Gastrocnemius medialis (tissue), 4 donors: ENCODE results near the gene SIGLEC8. TPM values are rescaled to one million over a fixed set of nuclear protein-coding genes. Genes with fewer than 3 reads are reported as not detected.
"Not testable (repeated sequence)": the region's sequence is repeated elsewhere in the genome, so short reads cannot be mapped to it uniquely, and the experiment has no call there.

Experiments
- ATAC-seq, 2 donors: fragments of 150-250 bp; one replicate each; pipeline ENCODE4 v1.9.1; 2016
- DNase-seq, 2 donors: peaks; one replicate each; pipeline ENCODE4 v3.0.0-alpha.2; 2019
- H3K27ac ChIP-seq, 4 donors: fragments of 200-600 bp; sonication (generic); 1 replicate in 1 of 4; 2 replicates in 3 of 4; pipeline ENCODE4 v1.5.1; 2016 to 2018; ENCODE audit warnings: mild to moderate bottlenecking in 2 of 4, moderate library complexity in 1 of 4
- H3K27me3 ChIP-seq, 3 donors: fragments of 200-600 bp; sonication (generic) in 2 of 3; 1 replicate in 1 of 3; 2 replicates in 2 of 3; pipeline versions ENCODE4 v1.5.1 to v1.6.0; 2016 to 2019; ENCODE audit warnings: mild to moderate bottlenecking in 1 of 3, moderate library complexity in 1 of 3
- H3K36me3 ChIP-seq, 2 donors: fragments of 200-600 bp; sonication (generic) in 1 of 2; one replicate each; pipeline ENCODE4 v1.5.1; 2017 to 2018
- H3K4me1 ChIP-seq, 2 donors: fragments of 200-600 bp; sonication (generic) in 1 of 2; one replicate each; pipeline ENCODE4 v1.5.1; 2016 to 2017; ENCODE audit warnings: mild to moderate bottlenecking in 2 of 2
- H3K4me3 ChIP-seq, 4 donors: fragments of 200-600 bp; sonication (generic) in 3 of 4; 1 replicate in 1 of 4; 2 replicates in 3 of 4; pipeline ENCODE4 v1.5.1; 2016 to 2019; ENCODE audit warnings: mild to moderate bottlenecking in 2 of 4
- H3K9me3 ChIP-seq, 3 donors: fragments of 200-600 bp; sonication (generic) in 2 of 3; 1 replicate in 1 of 3; 2 replicates in 2 of 3; pipeline ENCODE4 v1.5.1; 2016 to 2019
- POLR2A ChIP-seq, 2 donors: fragments of 450-650 bp; IDR thresholded peaks; one replicate each; pipeline ENCODE4 v1.6.1; 2017; ENCODE audit warnings: antibody characterized with exemption in 2 of 2, mild to moderate bottlenecking in 2 of 2, moderate library complexity in 2 of 2
- in situ Hi-C, 4 donors: fragments of 200-750 bp; cut with MboI; loops; one replicate each; pipeline versions ENCODE4 v1.15.0 to v1.8.0; 2017; ENCODE audit warnings: low sequenced_read_pairs in 4 of 4
- intact Hi-C: fragments of 100-400 bp; cut with DNase I; formaldehyde crosslinking; loops from one replicate; pipeline ENCODE4 v1.15.1; 2023; ENCODE audit warnings: low total_unique reads
- total RNA-seq, 4 donors: library from RNA; depleted of rRNA; stranded (reverse); fragments of >200 nt; gene quantifications; one replicate each; pipeline versions ENCODE4 v1.1.0 to v1.2.3, GENCODE V29; 2016
- TF ChIP-seq, protein P1 (sequence below), 5 experiments: fragments of 450-650 bp in 3 of 5; fragments of 200-600 bp in 2 of 5; sonication (generic) in 2 of 5; IDR thresholded peaks in 4 of 5; conservative IDR thresholded peaks in 1 of 5; 1 replicate in 4 of 5; 2 replicates in 1 of 5; pipeline ENCODE4 v1.5.1; 2016 to 2019; ENCODE audit warnings: antibody characterized with exemption in 5 of 5, mild to moderate bottlenecking in 3 of 5, moderate library complexity in 3 of 5

The SIGLEC8 gene
- total RNA-seq, 4 donors from 2014 or later, result 0.13 TPM; not detected in 3

DNA sequence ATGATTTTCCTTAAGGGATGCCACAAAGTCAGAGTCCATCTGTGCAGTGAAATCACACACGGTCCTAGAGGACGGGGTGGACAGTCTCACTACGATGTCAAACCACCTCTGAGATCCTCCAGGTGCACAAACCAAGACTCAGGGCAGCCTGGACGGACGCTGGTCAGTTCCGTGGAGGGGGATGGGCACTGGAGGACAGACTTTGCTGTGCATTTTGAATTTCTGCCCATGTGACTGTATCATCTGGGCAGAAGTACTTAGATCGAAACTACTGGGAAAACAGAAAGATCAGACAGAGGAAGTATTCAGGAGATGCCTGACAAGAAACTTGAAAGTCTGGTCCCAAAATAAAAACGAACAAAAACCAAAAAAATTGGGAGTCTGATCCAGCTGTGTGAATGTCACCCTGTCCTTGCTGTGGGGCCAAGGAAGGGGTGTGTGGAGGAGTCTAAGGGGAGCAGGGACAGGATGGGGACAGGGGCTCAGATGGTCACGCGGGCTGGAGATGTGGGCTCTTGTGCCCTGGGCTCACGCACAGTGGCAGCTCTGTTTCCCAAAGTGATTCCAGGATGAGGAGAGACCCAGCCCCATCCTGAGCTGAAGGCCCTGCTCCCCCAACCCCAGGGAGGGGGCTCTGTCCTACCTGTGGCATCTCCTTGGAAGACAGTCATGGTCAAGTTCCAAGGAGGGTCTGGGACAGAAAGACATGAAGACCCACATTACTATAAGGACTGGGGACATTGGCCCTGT, 1.5 kb downstream of the SIGLEC8 start:
- Histone ChIP-seq H3K9me3 (no peaks in the 10 kb centered on the region), H3K36me3 (no peaks in the 10 kb centered on the region), H3K4me3 (no peak overlapping the region), H3K4me1 (no peaks in the 10 kb centered on the region), H3K27ac (no peak overlapping the region), H3K27me3 (peaks cover 0 to 4% (median 2%) of the 10 kb centered on the region in 3 donors)
- ATAC-seq, result no peak
- in situ Hi-C loops (loop anchor here in 2 of 4 donors (25.0 kb wide), 1 partner anchor 206 kb away; no protein-coding TSS in a partner anchor), intact Hi-C loops (no loop called here)
- TF ChIP-seq, protein P1, sequence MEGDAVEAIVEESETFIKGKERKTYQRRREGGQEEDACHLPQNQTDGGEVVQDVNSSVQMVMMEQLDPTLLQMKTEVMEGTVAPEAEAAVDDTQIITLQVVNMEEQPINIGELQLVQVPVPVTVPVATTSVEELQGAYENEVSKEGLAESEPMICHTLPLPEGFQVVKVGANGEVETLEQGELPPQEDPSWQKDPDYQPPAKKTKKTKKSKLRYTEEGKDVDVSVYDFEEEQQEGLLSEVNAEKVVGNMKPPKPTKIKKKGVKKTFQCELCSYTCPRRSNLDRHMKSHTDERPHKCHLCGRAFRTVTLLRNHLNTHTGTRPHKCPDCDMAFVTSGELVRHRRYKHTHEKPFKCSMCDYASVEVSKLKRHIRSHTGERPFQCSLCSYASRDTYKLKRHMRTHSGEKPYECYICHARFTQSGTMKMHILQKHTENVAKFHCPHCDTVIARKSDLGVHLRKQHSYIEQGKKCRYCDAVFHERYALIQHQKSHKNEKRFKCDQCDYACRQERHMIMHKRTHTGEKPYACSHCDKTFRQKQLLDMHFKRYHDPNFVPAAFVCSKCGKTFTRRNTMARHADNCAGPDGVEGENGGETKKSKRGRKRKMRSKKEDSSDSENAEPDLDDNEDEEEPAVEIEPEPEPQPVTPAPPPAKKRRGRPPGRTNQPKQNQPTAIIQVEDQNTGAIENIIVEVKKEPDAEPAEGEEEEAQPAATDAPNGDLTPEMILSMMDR (IDR thresholded peaks at IDR 0.05 in 4 of 5, conservative IDR thresholded peaks at IDR 0.05 in 1 of 5), result no peak
- no peak for TF ChIP-seq POLR2A (IDR thresholded peaks at IDR 0.05)
- no peak for DNase-seq

DNA sequence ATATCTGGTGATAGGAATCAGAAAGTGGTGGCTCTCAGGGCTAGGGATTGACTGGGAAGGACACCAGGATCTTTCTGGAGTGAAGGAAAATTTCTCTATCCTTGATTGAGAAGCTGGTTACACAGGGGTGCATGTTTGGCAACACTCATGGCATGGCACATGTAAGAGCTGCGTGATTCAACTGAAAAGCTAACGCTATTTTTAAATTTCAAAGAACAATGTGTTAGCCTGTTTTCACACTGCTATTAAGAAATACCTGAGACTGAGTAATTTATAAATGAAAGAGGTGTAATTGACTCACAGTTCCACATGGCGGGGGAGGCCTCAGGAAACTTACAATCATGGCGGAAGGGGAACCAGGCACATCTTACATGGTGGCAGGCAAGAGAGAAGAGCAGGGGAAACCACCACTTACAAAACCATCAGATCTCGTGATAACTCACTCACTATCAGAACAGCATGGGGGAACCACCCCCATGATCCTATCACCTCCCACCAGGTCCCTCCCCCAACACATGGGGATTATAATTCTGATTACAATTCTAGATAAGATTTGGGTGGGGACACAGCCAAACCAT, 7.4 kb downstream of the SIGLEC8 start:
- DNase-seq (no peak), ATAC-seq (no peak)
- Histone ChIP-seq H3K9me3 (no peaks in the 10 kb centered on the region), H3K27ac (no peak overlapping the region), H3K4me1 (no peaks in the 10 kb centered on the region), H3K4me3 (no peak overlapping the region), H3K27me3 (peaks cover 0 to 2% (median 0%) of the 10 kb centered on the region in 3 donors), H3K36me3 (no peaks in the 10 kb centered on the region)
- in situ Hi-C loops (loop anchor here in 2 of 4 donors (25.0 kb wide), 1 partner anchor 211 kb away; no protein-coding TSS in a partner anchor), intact Hi-C loops (no loop called here)
- TF ChIP-seq, protein P1 (IDR thresholded peaks at IDR 0.05 in 4 of 5, conservative IDR thresholded peaks at IDR 0.05 in 1 of 5), result no peak
- no peak for TF ChIP-seq POLR2A (IDR thresholded peaks at IDR 0.05)

DNA sequence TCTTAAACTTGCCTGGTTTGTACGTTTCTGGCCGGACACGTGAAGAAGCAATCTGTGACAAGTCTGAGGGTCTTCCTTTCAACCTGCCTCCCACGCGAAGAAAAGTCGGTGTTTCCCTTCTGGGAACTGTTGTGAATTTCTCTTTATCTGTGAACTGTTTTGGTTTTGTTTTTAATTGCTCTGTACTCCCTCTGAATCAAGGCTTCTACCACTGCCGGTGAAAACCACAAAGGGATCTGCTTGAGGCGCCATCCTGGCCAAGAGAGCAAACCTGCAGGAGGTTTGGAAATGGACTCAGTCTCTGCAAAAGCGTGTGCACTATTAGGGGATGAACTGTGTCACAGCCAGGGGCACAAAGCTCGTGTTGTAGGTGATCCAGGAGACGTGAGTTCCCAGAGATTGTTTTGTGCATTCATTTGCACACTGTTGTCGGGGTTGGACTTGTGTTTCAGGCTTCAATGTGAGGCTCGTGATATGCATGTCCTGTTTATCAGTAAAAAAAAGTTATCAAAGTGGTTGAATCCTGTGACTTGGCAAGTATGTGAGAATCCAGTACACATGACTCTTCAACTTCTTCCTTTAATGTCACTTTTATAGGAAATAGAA, 9.7 kb downstream of the SIGLEC8 start:
- intact Hi-C loops, result no loop called here
- Histone ChIP-seq H3K27ac (no peak overlapping the region), H3K36me3 (no peaks in the 10 kb centered on the region), H3K4me3 (no peak overlapping the region), H3K4me1 (no peaks in the 10 kb centered on the region), H3K9me3 (no peaks in the 10 kb centered on the region), H3K27me3 (peaks cover 0 to 2% (median 0%) of the 10 kb centered on the region in 3 donors)
- in situ Hi-C loops, result no loop called here
- ATAC-seq, result no peak
- TF ChIP-seq, protein P1 (IDR thresholded peaks at IDR 0.05 in 4 of 5, conservative IDR thresholded peaks at IDR 0.05 in 1 of 5), result no peak
- TF ChIP-seq POLR2A (IDR thresholded peaks at IDR 0.05), result no peak
- no peak for DNase-seq

DNA sequence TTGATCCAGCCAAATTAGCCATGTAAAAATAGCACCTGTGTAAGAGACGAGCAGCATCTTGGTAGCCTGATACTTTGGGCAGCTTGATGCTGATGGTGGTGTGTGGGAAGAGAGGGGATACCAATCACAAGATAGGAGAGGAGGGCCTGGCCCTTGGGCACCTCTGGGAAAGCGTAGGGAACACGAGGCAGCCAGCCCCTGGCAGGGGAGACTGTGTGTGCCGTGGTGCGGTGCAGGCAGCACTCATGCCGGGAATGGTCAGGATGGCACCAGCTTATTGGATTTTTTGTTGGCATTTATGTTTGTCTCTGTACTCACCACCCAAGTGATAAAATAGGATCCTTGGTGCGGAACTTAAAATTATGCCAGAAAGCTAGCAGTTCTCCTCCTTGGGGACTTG, 10.2 kb downstream of the SIGLEC8 start:
- no peaks in the 10 kb centered on the region for H3K4me1 ChIP-seq
- no peak overlapping the region for H3K4me3 ChIP-seq
- no peaks in the 10 kb centered on the region for H3K36me3 ChIP-seq
- no peaks in the 10 kb centered on the region for H3K9me3 ChIP-seq
- ATAC-seq (no peak), DNase-seq (no peak)
- peaks cover 0 to 2% (median 0%) of the 10 kb centered on the region in 3 donors for H3K27me3 ChIP-seq
- H3K27ac ChIP-seq, result no peak overlapping the region
- intact Hi-C loops (no loop called here), in situ Hi-C loops (no loop called here)
- TF ChIP-seq POLR2A (IDR thresholded peaks at IDR 0.05), result no peak
- TF ChIP-seq, protein P1 (IDR thresholded peaks at IDR 0.05 in 4 of 5, conservative IDR thresholded peaks at IDR 0.05 in 1 of 5), result no peak

DNA sequence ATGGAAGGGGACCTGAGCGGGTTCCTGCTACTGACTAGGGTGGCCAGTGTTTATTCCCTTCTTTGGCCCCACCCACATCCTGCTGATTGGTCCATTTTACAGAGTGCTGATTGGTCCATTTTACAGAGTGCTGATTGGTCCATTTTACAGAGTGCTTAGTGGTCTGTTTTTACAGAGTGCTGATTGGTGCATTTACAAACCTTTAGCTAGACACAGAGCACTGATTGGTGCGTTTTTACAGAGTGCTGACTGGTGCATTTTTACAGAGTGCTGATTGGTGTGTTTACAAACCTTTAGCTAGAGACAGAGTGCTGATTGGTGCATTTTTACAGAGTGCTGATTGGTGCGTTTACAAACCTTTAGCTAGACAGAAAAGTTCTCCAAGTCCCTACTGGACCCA, 10.7 kb downstream of the SIGLEC8 start:
- ATAC-seq, H3K27ac ChIP-seq, H3K36me3 ChIP-seq, in situ Hi-C loops, H3K9me3 ChIP-seq, H3K4me1 ChIP-seq, H3K4me3 ChIP-seq, DNase-seq, intact Hi-C loops, H3K27me3 ChIP-seq: not testable (repeated sequence)
